CD4-positive, alpha-beta T cell treated with Interferon alpha-2 for 1 hour (primary cell): ENCODE results near the gene ARGLU1.

Source experiments
- DNase-seq, 2 donors: peaks; one replicate each; pipeline ENCODE4 v3.0.0-alpha.2; 2020 to 2022

The ARGLU1 gene

DNA sequence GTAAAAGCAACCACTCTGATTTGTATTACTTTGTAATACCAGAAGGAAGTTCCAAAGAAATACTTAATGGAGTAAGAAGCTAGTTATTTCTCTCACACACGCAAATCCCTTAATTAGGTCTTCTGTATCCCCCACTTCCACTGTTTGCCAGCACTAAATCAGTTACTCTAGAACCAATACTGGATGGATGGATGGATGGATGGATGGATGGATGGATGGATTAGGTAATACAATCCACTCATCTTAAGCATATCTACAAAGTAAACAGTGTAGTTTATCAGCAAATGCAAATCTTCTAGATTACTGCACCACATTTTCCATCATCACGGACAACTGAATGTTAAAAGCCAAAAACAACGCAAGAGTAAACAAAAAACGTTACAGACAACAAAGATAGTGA is 27.3 kb downstream of the ARGLU1 start:
- no peak for DNase-seq

- DNase-seq, result no peak
These were observed 30.4 kb downstream of the ARGLU1 start for GRCh38 chr13:106537521-106537920.

GRCh38 chr13:106536244-106537034 is 31.5 kb downstream of the ARGLU1 start:
- DNase-seq, result peak; percentile 82 to 87

DNA sequence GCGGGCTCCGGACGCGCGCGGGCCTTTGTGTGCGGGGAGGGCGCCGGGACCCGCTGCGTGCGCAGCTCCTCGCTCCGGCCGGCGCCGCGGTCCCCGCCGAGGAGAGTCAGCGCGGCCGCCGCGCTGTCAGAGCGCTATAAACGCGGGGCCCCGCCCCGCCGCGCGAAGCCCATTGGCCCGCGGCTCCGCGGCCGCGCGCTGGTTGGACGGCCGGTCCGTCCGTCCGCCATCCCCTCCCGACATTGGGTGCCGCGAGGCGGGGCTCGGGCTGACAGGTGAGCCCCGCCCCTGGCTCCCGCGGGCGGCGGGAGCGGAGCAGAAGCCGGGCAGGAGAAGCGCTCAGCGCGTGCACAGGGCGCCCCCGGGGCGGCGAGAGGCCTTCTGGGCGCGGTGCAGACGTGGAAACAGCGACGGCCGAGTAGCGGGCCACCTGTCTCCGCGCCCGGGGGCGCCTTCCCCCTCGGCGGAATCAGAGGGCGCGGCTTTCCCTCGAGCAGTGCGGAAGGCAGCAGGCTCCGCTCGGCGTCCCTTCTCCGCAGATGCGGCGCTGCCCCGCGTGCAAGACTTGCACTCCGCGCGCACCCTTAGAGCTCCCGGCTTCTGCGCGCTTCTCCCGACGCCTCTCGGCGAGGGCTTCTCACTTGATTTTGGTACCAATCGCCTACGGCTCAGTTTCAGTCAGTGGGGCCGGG is 32.2 kb downstream of the ARGLU1 start, which contains the start of gene EFNB2:
EFNB2 (minus strand) TSS at position 111 of the 692 bp plus-strand sequence. CDS start 698 bp downstream, outside the sequence.
- DNase-seq, result peak; percentile 87 to 92

GRCh38 chr13:106534639-106535551 is 33.0 kb downstream of the ARGLU1 start:
- DNase-seq, result peak in 1 of 2 donors; percentile 23

DNA sequence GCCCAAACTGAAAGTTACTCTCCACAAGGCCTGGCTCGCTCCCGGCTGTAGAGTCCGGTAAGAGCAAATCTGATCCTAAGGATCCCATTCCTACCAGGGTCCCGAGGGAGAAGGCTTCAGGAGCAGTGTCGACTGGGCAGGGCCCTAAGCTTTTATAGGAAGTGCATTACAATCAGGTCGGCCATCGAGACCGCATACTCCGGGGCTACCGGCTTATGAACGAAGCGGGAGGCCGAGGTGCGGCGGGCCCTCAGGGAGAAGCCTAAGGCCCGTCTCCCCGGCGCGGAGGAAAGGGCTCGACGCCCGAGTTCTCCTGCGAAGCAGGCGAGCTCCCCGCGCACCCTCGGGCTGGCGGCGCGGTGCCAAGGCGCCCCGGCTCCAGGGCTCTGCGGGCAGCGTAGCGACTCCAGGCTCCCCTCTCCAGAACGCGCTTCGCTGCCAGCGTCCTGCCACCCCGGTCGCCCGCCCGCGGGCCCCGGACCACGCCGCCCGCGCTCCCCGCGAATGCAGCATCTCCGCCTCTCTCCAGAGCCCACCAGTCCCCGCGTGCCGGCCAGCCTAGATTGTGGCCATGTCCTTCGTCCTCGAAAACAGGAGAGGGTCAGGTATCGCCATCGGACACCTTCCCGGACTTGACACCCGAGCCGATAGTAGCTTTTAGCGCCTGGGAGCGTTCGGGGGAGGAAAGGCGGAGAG is 33.8 kb downstream of the ARGLU1 start:
- DNase-seq, result peak in 1 of 2 donors; percentile 14

- peak in 1 of 2 donors; percentile 14 for DNase-seq
These were observed 34.6 kb downstream of the ARGLU1 start for GRCh38 chr13:106533101-106533942.

GRCh38 chr13:106532111-106532929 is 35.6 kb downstream of the ARGLU1 start:
- no peak for DNase-seq

- no peak for DNase-seq
These were observed 36.9 kb downstream of the ARGLU1 start for GRCh38 chr13:106530980-106531481.

GRCh38 chr13:106530171-106530851 is 37.6 kb downstream of the ARGLU1 start:
- DNase-seq, result no peak

GRCh38 chr13:106529415-106530170 is 38.3 kb downstream of the ARGLU1 start:
- DNase-seq, result no peak

DNA sequence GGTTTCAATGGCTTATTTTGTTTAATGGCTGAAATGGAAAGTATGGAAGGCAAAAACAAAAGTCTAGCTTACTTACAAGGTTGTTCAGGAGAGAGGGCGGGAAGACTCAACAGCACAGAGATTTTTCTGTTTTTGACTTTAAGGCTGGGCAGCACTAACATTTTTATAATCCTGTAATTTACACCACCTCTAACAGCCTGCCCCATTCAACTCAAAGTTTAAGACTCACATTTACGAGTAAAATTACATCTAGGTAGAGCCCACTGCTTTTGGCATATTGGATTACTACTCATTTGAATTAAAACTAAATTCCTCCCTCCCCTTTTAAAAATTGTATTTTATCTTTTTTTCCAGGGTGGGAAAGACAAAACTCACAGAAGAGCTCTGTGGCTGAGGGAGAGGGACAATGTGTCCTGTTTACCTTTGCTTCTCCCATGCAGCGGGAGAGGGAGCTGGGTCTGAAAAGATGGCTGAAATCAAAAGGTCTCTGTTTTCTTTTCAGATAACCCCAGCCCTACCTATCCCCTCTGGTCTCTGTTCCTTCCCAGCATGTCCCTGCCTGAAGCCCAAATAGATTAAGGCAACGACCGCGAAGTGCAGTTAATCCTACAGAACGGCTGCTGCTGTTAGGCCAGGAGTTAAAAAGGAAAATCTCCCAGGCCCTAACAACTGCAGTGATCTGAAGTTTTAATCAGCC is 39.1 kb downstream of the ARGLU1 start:
- DNase-seq, result no peak

DNA sequence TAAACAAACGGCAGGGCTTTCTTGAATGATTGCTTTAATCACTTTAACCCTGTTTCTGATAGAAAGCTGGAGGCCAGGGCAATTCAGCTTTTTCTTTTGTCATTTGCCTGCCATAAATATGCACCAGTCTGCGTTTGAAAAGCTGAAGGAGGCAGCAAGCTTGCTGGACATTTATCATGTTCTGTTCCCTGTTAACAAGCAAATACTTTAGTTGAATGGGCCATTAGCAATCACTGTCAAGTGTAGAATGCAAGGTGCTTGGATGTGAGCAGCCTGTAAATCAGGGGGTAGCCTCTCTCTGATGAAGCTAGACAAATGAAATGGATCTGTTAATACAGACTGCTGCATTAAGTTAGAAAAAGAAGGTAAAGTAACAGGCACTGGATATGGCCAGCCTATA is 40.1 kb downstream of the ARGLU1 start:
- DNase-seq, result no peak

DNA sequence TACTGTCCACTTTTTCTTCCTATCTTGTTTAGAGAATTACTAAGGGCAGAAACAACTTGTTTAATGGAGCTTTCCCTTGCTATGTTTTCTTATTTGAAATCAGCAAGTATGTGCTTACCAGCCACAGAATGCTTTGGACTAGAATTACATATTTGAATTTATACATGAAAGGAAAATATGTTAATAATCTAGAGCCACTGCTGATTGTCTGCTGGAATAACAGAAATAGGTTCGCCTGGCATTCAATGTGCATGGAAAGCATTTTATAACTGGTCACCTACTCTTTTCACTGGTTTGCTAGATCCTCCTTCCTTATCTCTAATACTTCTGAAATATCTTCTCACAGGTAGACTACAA is 40.5 kb downstream of the ARGLU1 start:
- DNase-seq, result no peak

- DNase-seq, result no peak
These were observed 41.0 kb downstream of the ARGLU1 start for GRCh38 chr13:106526738-106527444.

- no peak for DNase-seq
These were observed 42.1 kb downstream of the ARGLU1 start for GRCh38 chr13:106525865-106526264.

DNA sequence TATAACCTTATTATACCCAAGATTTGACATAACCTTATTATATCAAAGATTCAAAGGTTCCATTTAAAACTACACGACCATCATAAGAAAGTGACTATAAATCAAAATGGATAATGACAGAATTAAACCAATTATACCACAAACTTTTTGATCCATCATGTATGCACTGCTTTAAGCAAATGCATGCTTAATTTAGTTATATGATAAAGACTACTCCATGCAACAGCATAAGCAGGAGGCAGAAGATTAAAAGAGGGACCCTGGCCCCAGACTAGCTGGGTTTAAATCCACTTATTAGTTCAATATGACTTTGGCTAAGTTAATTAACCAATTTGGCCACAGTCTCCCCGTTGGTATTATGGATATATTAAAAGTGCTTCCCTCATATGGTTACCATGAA is 43.8 kb downstream of the ARGLU1 start:
- DNase-seq, result no peak

- no peak for DNase-seq
These were observed 44.4 kb downstream of the ARGLU1 start for GRCh38 chr13:106523576-106523975.
